NB4 (cell line): ENCODE measurements around the gene KATNB1.

Experiments used
- CTCF ChIP-seq: IDR thresholded peaks from one replicate; pipeline ENCODE4 v1.5.1; 2012; ENCODE audit warnings: low read depth, low read length
- POLR2A ChIP-seq: IDR thresholded peaks from 2 replicates; pipeline ENCODE4 v1.6.1; 2011; ENCODE audit warnings: mild to moderate bottlenecking; ENCODE audit not compliant: insufficient read length; ENCODE audit errors: extremely low read depth

GRCh38 chr16:57760357-57761160, 25.0 kb downstream of the KATNB1 start:
- no peak for TF ChIP-seq CTCF
- TF ChIP-seq POLR2A = no peak
